Skin of body (tissue), 2 donors: ENCODE results near the gene CHRNG. TPM values are rescaled to one million over a fixed set of nuclear protein-coding genes. Genes with fewer than 3 reads are reported as not detected.

Experiments used
- DNase-seq: peaks from one replicate; lab custom pipeline; 2025; lab: John Stamatoyannopoulos, UW
- total RNA-seq: library from RNA; depleted of rRNA; stranded (reverse); fragments of >200 nt; gene quantifications from one replicate; pipeline ENCODE4 v1.2.3, GENCODE V29; 2014

CHRNG gene, protein sequence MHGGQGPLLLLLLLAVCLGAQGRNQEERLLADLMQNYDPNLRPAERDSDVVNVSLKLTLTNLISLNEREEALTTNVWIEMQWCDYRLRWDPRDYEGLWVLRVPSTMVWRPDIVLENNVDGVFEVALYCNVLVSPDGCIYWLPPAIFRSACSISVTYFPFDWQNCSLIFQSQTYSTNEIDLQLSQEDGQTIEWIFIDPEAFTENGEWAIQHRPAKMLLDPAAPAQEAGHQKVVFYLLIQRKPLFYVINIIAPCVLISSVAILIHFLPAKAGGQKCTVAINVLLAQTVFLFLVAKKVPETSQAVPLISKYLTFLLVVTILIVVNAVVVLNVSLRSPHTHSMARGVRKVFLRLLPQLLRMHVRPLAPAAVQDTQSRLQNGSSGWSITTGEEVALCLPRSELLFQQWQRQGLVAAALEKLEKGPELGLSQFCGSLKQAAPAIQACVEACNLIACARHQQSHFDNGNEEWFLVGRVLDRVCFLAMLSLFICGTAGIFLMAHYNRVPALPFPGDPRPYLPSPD
- total RNA-seq, result 1.6 TPM

DNA sequence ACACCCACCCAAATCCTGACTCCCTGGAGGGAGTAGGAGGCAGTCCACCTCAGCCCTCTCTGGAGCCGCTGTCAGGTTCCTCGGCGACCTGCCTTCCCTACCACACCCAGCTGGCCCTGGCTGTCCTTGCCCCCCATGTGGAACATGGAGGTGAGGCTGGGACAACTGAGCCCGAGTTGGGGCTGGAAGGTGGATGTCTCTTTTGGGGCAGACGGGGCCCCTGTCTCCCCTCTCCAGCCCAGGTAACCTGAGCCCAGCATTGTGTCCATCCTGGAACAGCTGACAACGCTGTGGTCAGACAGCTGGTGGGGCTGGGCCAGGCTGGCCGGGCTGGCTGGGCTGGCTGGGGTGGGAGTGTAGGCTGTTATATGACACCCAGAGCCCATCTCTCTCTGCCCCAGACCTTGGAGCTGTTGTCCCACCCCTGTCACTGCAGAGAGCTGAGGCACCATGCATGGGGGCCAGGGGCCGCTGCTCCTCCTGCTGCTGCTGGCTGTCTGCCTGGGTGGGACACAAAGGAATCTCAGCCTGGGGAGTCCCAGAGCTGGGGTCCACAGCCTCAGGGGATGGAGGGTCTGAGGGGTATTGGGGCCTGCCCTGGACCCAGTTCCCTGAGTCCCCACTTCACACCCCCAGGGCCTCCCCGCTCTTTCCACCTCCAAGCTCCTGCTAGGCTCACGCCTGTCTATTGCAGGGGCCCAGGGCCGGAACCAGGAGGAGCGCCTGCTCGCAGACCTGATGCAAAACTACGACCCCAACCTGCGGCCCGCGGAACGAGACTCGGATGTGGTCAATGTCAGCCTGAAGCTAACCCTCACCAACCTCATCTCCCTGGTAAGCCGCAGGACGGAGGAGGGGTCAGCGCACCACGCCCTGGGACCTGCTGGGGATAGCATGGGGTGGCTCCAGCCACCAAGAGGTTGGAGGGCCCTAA is at the start of gene CHRNG:
Gene CHRNG, plus strand, starts transcription at position 395 of the 934 bp plus-strand sequence. Its CDS starts 56 bp downstream, at position 451.
- DNase-seq, result no peak

DNA sequence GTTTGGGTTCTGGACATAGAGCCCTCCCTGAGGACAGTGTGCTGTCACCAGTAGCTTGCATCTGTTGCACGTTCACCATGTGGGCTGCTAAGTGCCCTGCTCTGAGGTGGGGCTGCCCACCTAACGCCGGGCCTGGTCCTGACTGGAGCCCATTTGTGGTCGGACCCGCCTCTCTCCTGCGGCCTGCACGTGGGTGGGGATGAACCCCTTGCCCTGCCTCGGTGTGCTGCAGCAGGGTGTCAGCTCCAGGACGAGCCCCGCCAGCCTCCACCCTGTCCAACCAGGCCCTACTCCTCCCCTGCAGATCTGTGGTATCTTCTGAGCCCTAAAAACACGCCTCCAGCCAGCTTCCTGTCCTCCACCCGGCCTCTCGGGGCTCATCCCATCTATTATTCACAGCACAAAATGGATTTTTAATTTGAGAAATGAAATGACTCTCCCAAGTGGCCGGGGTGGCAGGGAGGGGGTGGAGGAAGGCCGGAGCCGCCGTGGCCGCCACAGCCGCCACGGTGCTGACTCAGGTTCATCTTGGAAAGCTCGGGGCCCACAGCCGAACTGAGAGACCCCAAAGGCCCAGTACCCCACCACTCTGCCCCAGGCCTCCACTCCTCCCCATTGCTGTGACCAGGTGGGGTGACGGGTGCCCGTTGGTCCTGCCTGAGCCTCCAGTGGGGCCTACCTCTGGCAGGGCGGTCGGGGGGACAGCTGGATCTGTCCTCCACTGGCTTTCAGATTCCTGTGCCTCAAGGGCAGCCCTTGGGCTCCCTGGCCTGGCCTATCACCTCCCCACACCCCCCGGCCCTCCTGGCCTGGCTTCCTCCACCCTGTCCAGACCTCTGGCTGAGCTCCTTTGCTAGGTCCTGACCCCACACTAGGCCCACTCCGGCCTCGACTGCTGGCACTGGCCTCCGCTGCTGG is 49.0 kb upstream of the CHRNG start:
- no peak for DNase-seq

DNA sequence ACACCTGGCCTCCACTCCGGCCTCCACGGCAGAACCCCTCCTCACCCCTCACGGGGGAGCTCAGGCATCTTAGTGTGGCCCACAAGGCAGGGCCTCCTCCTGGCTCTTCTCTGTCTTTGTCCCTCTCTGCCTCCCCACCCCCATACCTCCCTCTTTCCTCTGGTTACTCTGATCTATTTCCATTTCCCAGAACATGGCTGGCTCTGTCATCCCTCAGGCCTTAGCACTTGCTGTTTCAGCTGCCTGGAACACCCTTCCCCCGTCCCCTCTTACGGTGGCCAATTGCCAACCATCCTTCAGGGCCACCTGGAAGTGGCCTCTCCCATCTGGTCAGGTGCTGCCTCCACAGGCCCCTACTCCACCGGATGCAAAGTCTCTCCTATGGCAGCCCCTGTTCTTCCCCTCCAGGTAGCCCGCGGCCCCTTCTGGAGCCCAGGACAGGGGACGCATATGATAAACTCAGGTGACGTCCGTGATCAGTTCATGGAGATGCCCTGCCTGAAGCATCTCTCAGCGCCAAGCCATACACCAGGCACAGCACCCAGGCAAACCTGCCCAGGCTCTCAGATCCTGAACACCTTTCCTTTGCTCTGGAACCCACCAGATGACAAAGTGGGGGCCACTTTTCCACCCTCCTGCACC is 48.2 kb upstream of the CHRNG start:
- DNase-seq, result no peak

DNA sequence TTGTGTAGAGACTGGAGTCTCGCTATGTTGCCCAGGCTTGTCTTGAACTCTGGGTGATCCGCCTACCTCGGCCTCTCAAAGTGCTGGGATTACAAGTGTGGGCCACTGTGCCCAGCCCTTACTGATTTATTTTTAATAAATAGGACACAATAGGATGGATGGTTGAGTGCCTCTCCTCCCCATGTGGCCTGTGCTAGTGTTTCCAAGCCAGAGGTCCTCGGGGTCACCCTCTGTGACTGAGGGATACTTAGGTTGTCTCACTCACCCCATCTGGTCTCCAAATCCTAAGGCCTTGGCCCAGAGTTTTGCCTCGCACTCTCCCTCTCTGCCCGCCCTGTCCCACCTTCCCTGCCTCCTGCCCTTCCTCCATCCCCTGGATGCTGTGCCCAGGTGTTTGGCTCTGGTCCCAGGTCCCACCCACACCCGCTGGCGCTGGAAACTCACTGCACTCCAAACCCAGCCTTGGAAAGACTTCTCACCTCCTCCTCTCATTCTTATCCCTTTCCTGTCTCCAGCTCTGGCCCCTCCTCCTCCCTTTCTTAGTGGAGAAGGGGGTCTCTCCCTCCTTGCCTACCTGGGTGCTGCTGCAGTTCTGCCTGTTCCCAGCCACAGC is 47.1 kb upstream of the CHRNG start:
- DNase-seq, result no peak

DNA sequence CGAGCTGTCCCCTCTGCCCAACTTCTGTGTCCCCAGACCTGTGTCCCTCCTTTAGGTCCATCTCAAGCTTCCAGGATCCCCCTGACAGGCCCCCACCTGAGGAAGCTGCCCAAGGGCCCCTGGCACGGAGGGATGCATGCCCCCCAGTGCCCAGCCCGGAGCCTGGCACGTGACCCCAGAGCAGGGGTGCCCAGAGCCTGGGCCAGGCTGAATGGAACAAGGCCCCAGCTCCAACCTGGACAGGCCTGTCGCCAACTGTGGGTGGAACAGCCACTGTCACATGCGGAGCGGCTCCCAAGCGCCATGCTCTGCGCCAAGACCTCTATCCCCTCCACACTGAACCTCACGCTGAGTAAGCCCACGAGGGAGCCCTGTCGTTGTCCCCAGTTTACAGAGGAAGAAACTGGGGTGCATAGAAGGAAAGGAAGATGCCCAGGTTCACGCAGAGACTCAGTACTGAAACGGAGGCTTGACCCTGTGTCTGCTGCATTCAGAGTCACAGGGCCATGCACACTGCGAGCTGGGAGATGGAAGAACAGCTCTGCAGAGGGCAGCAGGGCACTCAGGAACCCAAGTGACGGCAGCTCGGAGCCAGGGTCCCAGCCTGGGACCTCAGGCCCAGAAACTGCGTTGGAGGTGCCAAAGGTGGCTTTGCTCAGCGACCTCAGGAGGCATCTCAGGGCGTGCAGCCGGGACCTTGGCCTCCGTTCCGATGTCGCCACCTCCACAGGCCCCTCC is 46.4 kb upstream of the CHRNG start:
- no peak for DNase-seq

DNA sequence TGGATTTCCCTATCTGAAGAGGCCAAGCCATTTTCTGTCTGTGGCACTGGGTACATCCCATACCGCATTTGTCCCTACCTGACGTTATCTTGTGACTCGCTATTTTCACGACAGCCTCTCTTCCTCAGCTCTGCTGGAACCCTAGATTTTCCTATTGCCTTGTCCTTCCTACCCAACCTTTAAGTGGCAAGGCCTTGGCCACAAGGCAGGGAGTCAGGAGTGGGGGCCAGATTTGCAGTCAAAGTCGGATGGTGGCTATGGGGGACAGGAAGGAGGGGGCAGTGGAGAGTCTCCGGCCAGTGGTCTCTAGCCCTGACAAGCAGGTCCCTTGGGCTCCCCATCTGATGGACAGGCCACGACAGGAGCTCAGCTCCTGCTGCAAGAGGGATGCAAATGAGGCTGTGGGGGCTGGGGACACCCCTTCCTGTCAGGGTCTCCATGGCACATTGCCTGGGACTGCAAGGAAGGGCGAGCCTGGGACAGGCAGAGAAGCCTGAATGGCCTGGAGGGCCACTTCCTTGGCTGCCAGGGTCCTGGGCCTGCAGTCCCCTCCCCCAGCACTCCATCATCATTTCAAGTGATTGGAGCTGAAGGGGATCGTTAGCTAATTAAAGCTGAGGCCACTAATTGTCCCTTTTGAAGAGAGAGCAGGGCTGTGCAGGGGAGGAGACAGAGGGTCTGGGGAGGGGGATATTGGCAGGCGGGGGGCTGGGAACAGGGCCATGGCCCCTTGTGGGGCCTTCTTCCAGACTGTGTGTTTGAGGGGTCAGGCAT is 45.6 kb upstream of the CHRNG start:
- DNase-seq, result no peak

DNA sequence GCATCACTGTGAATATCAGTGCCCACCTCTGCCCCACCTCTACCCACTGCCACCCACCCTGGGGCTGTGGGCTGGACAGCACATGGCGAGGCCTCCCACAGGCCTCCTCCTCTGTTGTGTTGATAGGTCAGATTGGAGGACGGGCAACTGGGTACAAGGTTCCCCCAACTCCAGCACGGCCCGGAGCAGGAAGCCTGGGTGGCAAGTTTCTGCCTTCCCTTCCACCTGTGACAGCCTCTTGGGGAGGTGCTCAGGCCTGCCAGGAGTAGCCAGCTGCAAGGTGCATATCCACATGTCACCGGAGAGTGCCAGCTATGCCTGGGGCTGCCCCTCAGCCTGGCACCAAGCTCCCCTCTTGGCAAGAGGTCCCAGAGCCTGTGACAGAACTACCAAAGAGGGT is 45.0 kb upstream of the CHRNG start:
- no peak for DNase-seq

DNA sequence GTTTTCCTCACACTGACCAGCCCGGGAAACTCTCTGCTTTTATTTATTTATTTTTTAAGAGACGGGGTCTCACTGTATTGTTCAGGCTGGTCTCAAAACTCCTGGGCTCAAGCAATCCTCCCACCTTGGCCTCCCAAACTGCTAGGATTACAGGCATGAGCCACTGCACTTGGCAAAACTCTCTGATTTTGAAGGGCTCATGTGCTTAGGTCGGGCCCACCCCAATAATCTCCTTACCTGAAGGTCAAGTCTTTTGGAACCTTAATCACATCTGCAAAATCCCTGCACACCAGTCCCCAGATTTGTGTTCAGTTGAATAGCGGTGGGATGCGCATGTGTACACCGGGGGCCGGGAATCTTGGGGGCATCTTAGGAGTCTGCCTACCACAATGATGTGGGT is 44.2 kb upstream of the CHRNG start:
- no peak for DNase-seq

DNA sequence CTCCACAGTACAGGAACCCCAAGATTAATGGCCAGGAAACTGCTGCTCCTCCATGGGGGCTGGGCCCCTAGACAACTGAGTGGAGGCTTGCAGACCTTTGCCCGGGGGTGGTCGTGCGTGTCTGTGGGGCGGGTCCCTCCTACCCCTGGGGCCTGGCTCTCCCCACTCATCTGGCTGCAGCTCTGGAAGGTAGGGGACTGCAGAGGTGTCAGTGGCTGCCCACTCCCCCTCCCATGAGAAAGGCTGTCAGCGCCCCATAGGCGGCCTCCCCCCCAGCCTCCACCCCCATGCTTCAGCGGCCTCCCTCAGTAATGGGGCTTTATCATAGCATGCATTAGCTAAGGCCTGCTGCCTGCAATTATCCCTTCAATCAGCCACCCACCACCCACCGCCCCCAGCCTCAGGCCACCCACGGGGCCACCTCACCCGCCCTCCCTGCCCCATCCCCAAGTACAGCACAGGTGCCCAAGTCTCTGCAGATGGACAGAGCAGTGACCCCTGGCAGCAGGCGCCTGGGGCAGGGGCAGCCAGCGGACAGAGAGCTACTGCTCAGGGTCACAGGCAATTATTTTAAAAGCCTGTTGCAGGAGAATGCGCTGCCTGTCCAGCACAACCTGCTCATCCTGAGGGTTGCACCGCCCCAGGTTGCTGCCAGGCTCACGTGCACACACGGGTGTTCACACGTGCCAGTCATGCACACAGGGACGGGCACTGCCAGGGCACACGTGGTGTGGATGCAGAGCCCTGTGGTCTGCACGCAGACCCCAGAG is 42.8 kb upstream of the CHRNG start:
- DNase-seq, result no peak

DNA sequence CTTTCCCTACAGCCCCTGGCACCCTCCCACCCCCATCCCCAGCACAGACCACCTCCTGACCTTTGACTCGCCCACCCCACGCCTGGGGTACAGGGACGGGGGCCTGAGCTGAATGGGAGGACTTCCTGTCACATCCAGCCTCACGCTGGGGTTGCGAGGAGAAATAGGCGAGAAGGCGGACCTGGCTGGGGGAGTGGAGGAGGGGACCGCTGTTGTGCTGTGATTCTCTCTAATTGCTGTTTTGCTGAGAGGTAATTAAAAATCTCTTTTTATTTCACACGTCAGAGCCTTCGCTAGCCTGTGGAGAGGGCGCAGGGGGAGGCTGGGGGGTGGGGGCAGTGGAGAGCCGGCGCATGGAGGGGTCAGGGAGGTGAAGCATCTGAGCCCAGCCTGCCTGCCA is 42.1 kb upstream of the CHRNG start:
- no peak for DNase-seq

DNA sequence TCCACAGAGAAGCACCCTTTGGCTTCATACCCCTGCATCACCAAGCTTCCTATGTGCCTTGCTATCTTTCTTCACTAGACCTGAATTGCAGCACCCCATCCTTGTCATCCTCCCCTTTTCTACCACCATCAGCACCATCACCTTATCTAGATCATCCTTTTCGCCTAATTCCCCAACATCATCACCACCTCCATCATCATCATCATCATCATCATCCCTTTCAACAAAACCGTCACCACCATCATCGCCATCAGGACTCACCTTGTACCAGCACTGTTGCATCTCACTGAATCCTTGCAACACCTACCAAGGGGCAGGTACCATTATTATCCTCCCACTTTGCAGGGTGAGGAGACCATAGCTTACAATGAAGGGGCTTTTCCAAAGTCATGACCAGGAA is 41.0 kb upstream of the CHRNG start:
- DNase-seq, result no peak

DNA sequence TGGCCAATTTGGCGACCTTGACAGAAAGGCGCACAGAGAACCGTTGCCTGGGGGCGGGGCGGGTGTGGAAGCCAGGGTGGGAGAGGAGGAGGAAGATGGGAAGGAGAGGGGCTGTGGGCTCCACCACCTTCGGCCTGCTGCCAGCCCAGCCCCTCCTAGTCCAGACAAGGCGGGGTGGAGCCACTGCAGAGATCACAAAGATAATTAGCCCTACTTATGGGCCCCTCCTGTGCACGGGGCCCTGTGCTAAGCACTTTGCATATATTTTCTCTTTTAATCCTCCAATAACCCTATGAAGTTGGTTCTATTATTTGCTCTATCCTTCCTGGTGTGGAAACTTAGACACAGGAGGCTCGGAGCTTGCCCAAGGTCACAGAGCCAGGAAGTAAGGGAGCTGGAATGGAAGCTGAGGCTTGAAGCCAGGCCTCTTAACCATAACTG is 38.1 kb upstream of the CHRNG start:
- DNase-seq, result no peak

DNA sequence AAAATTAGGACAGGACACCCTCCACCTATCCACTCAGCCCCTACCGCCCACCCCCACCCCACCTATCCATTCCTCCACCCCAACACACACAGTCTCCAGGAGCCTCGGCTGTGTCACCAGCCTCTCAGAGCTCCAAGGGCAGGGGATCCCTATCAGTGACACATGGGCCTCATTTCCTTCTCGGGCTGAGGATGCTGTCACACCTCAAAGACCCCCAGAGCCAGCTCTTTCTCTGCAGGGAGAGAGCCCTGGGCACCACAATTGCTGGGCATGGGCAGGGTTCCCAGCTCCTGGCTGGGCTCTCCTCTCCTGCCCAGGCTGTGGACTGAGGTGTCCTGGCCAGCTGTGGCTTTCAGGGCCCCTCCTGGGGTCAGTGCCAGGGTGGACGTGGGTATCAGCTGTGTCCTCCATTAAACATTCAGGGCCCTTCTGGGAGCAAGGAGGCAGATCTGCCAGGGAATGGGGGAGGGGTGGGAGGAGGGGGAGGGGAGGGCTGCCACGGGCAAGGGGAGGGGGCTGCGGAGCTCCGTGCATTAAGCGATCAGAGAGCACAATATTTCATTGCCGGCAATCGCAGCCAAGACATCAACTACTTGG is 37.6 kb upstream of the CHRNG start:
- DNase-seq, result no peak

DNA sequence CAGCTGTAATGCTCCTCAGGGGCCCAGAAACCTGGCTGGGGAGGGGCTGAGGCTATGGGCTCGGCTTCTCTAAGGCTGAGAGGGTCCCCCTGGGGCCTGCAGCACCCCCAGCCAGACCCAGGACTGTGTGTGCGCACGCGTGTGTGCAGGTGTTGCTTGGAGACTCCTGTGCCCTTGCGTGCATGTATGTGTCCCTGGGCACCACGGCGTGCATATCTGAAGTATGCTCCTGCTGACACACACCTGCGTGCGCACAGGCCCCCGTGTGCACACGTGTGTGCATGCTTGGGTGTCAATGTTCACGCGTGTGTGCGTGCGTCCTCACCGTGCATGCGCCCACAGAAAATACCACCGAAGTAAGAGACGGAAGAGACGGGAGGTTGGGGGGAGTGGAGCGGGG is 37.0 kb upstream of the CHRNG start:
- no peak for DNase-seq

DNA sequence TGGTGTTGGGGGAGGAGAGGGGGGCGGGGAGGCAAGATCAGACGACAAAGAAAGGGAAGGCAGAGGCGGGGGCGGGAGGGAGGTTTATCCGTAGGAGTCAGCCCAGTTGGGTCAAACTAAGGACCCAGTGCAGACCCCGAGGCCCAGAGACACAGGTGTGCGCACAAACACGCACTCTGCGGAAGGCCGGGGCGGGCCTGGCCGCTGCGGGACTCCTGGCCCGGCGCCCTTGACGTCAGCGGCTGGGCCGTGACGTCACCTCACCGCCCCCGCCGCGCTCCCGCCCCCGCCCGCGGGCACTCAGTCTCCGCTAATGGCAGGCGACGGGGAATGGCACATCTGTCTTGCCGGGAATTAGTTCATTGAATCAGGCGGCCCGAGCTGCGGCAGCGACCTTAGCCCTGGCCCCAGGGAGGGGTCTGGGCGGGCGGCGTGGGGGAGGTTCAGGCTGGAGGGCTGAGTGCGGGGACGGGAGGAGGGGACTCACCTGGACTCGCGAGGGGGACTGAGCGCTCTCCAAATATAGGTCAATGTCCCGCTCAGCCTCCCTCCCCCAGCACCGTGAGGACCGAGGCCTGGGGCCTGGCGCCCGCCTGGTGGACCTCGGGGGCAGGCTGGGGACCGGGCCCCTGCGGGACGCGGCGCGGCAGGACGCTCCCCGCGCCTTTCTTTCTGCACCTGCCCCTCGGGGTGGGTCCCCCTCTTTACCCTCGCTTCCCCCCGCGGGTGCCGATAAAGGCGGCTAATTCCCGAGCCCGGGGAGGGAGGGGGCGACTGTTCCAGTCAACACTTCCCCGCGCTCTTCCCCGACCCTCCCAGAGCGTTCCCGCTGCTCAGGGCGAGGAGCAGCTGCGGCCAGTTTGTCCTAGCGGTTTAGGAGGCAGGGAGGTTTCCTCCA is 36.3 kb upstream of the CHRNG start:
- DNase-seq, result no peak

DNA sequence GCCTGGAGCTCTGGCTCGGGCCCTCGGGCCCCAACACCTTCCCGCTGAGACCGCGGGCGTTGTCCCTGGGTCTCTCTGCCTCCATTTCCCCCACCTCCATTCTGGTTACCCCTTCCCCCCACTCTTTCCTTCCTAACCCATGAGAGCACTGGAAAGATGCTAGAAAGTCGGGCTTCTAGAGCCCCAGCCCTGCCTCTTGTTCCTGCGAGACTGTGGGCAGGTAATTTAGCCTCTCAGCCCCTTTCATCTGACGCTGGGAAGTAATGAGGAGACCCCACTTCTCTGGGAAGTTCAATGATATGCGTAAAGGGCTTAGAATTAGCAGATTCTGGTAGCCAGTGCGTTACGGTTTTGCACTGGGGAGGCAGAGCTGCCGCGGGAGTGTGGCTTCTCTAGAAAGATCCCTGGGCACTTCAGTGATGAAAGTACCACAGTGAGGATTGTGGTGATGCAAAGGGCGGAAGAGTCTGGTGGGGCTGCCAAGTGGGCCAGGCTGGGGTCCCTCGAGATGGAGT is 35.6 kb upstream of the CHRNG start:
- no peak for DNase-seq
